Suprapubic skin (tissue), 3 donors: ENCODE results near the gene PRPF40B.

Source experiments
- CTCF ChIP-seq, 2 donors: fragments of 200-600 bp in 1 of 2; fragments of 450-650 bp in 1 of 2; sonication (generic) in 1 of 2; IDR thresholded peaks; one replicate each; pipeline ENCODE4 v1.5.1; 2016 to 2019; ENCODE audit warnings: antibody characterized with exemption in 2 of 2, mild to moderate bottlenecking in 1 of 2, moderate library complexity in 1 of 2
- EP300 ChIP-seq: sonication (generic); formaldehyde crosslinking; IDR thresholded peaks from one replicate; pipeline ENCODE4 v1.6.1; 2017; ENCODE audit warnings: antibody characterized with exemption

GRCh38 chr12:49624921-49625577 is 1.7 kb downstream of the PRPF40B start:
- TF ChIP-seq CTCF (IDR thresholded peaks at IDR 0.05): no peak
- TF ChIP-seq EP300: no peak
